Large intestine (tissue), 3 donors: ENCODE measurements around the gene NTM. TPM values are rescaled to one million over a fixed set of nuclear protein-coding genes. Genes with fewer than 3 reads are reported as not detected.

ENCODE experiments used
- DNase-seq, 2 donors: peaks; one replicate each; pipeline versions ENCODE4 v3.0.0 to v3.0.0-alpha.2; 2013
- H3K27ac ChIP-seq: one replicate; pipeline ENCODE4 v1.5.1; 2013; ENCODE audit warnings: low read length
- H3K27me3 ChIP-seq: 2 replicates; pipeline ENCODE4 v1.6.1; 2013; ENCODE audit warnings: low read length; ENCODE audit not compliant: control insufficient read depth, insufficient read depth
- H3K36me3 ChIP-seq: 2 replicates; pipeline ENCODE4 v1.6.1; 2013; ENCODE audit warnings: low read length; ENCODE audit not compliant: control insufficient read depth, insufficient read depth
- H3K4me1 ChIP-seq: one replicate; pipeline ENCODE4 v1.6.1; 2013; ENCODE audit warnings: low read length; ENCODE audit not compliant: control insufficient read depth, insufficient read depth
- H3K4me3 ChIP-seq: one replicate; pipeline ENCODE4 v1.5.1; 2013; ENCODE audit warnings: low read length
- H3K9me3 ChIP-seq: one replicate; pipeline ENCODE4 v1.6.1; 2013; ENCODE audit warnings: mild to moderate bottlenecking, low read depth, low read length, moderate library complexity; ENCODE audit not compliant: control insufficient read depth
- WGBS: methylation state at CpG from one replicate; pipeline ENCODE4 v1.1.5; 2013; ENCODE audit warnings: low lambda C conversion rate; ENCODE audit not compliant: insufficient coverage; 5-methylcytosine and 5-hydroxymethylcytosine counted together
- polyA plus RNA-seq: library from polyadenylated mRNA; unstranded; fragments of 120-200 nt; gene quantifications from one replicate; pipeline ENCODE4 v1.2.1, GENCODE V29; 2013

The NTM gene
- polyA plus RNA-seq, 1 donor, result 17.2 TPM

GRCh38 chr11:131827430-131827829, 457.0 kb downstream of the NTM start:
- peaks cover 5% of the 10 kb centered on the region for H3K27me3 ChIP-seq
- H3K4me3 ChIP-seq, result no peak overlapping the region
- H3K27ac ChIP-seq, result no peak overlapping the region
- no peaks in the 10 kb centered on the region for H3K36me3 ChIP-seq
- DNase-seq, result no peak
- H3K4me1 ChIP-seq, result no peaks in the 10 kb centered on the region
- no peaks in the 10 kb centered on the region for H3K9me3 ChIP-seq
- no CpG with 5 or more reads among the region's 1 CpG for WGBS

- 100% methylated on average over 1 of the region's 1 CpG for WGBS
- no peaks in the 10 kb centered on the region for H3K4me1 ChIP-seq
- no peak for DNase-seq
- H3K27ac ChIP-seq, result no peak overlapping the region
- H3K9me3 ChIP-seq, result no peaks in the 10 kb centered on the region
- no peaks in the 10 kb centered on the region for H3K27me3 ChIP-seq
- no peaks in the 10 kb centered on the region for H3K36me3 ChIP-seq
- no peak overlapping the region for H3K4me3 ChIP-seq
Measured at GRCh38 chr11:131829725-131830124, 459.3 kb downstream of the NTM start.

- WGBS, result 80% methylated on average over 1 of the region's 4 CpGs
- Histone ChIP-seq H3K4me1 (no peaks in the 10 kb centered on the region), H3K36me3 (no peaks in the 10 kb centered on the region), H3K27ac (no peak overlapping the region), H3K9me3 (no peaks in the 10 kb centered on the region), H3K27me3 (no peaks in the 10 kb centered on the region), H3K4me3 (no peak overlapping the region)
- DNase-seq, result no peak
Measured at GRCh38 chr11:131832079-131832478, 461.7 kb downstream of the NTM start.

GRCh38 chr11:131833366-131833765, 463.0 kb downstream of the NTM start:
- Histone ChIP-seq H3K9me3 (no peaks in the 10 kb centered on the region), H3K4me3 (no peak overlapping the region), H3K4me1 (no peaks in the 10 kb centered on the region), H3K27ac (no peak overlapping the region), H3K27me3 (no peaks in the 10 kb centered on the region), H3K36me3 (no peaks in the 10 kb centered on the region)
- DNase-seq, result no peak
- no CpG with 5 or more reads among the region's 2 CpGs for WGBS

- DNase-seq, result no peak
- Histone ChIP-seq H3K27ac (no peak overlapping the region), H3K4me1 (no peaks in the 10 kb centered on the region), H3K9me3 (no peaks in the 10 kb centered on the region), H3K4me3 (no peak overlapping the region), H3K27me3 (no peaks in the 10 kb centered on the region), H3K36me3 (no peaks in the 10 kb centered on the region)
- WGBS, result no CpG with 5 or more reads among the region's 14 CpGs
Measured at GRCh38 chr11:131837562-131837961, 467.1 kb downstream of the NTM start.

GRCh38 chr11:131838016-131838415, 467.6 kb downstream of the NTM start:
- Histone ChIP-seq H3K27ac (no peak overlapping the region), H3K36me3 (no peaks in the 10 kb centered on the region), H3K4me1 (no peaks in the 10 kb centered on the region), H3K9me3 (no peaks in the 10 kb centered on the region), H3K27me3 (no peaks in the 10 kb centered on the region), H3K4me3 (no peak overlapping the region)
- WGBS, result no CpG with 5 or more reads among the region's 12 CpGs
- no peak for DNase-seq

- Histone ChIP-seq H3K4me3 (no peak overlapping the region), H3K27ac (no peak overlapping the region), H3K36me3 (no peaks in the 10 kb centered on the region), H3K4me1 (no peaks in the 10 kb centered on the region), H3K27me3 (no peaks in the 10 kb centered on the region), H3K9me3 (no peaks in the 10 kb centered on the region)
- WGBS, result no CpG with 5 or more reads among the region's 2 CpGs
- DNase-seq, result no peak
Measured at GRCh38 chr11:131839326-131839725, 468.9 kb downstream of the NTM start.

- H3K27ac ChIP-seq, result no peak overlapping the region
- DNase-seq, result no peak
- H3K27me3 ChIP-seq, result no peaks in the 10 kb centered on the region
- no peaks in the 10 kb centered on the region for H3K4me1 ChIP-seq
- H3K4me3 ChIP-seq, result no peak overlapping the region
- no peaks in the 10 kb centered on the region for H3K36me3 ChIP-seq
- H3K9me3 ChIP-seq, result no peaks in the 10 kb centered on the region
- 100% methylated on average over 3 of the region's 3 CpGs for WGBS
Measured at GRCh38 chr11:131840545-131840944, 470.1 kb downstream of the NTM start.

- Histone ChIP-seq H3K4me3 (no peak overlapping the region), H3K27ac (no peak overlapping the region), H3K9me3 (no peaks in the 10 kb centered on the region), H3K27me3 (no peaks in the 10 kb centered on the region), H3K4me1 (no peaks in the 10 kb centered on the region), H3K36me3 (no peaks in the 10 kb centered on the region)
- no CpG with 5 or more reads among the region's 1 CpG for whole genome bisulfite sequencing
- DNase-seq, result no peak
Measured at GRCh38 chr11:131841028-131841427, 470.6 kb downstream of the NTM start.

- Histone ChIP-seq H3K36me3 (no peaks in the 10 kb centered on the region), H3K4me3 (no peak overlapping the region), H3K9me3 (no peaks in the 10 kb centered on the region), H3K4me1 (no peaks in the 10 kb centered on the region), H3K27ac (no peak overlapping the region), H3K27me3 (peaks cover 3% of the 10 kb centered on the region)
- no peak for DNase-seq
- 70% methylated on average over 2 of the region's 11 CpGs for WGBS
Measured at GRCh38 chr11:131841925-131842635, 471.7 kb downstream of the NTM start.

GRCh38 chr11:131845255-131845654, 474.8 kb downstream of the NTM start:
- no peaks in the 10 kb centered on the region for H3K9me3 ChIP-seq
- no peaks in the 10 kb centered on the region for H3K36me3 ChIP-seq
- no CpG with 5 or more reads among the region's 4 CpGs for WGBS
- no peak overlapping the region for H3K27ac ChIP-seq
- H3K27me3 ChIP-seq, result peaks cover 3% of the 10 kb centered on the region
- H3K4me3 ChIP-seq, result no peak overlapping the region
- no peak for DNase-seq
- H3K4me1 ChIP-seq, result no peaks in the 10 kb centered on the region
